Keratinocyte (primary cell): ENCODE data around the gene CENPP. TPM values are rescaled to one million over a fixed set of nuclear protein-coding genes. Genes with fewer than 3 reads are reported as not detected.

Experiments used
- DNase-seq: peaks from one replicate; pipeline ENCODE4 v3.0.0-alpha.2; 2011; ENCODE audit warnings: low read depth, missing footprints, low spot score
- FAIRE-seq: peaks from 2 replicates; lab custom pipeline; 2011; peaks lifted over from hg19 to GRCh38; lab: Jason Lieb, UNC
- H2AFZ ChIP-seq: 2 replicates; pipeline ENCODE4 v1.6.0; 2012; ENCODE audit warnings: low read length, control low read depth, inconsistent platforms; ENCODE audit not compliant: control insufficient read depth
- H3K27ac ChIP-seq: 2 replicates; pipeline ENCODE4 v1.5.1; 2011; ENCODE audit warnings: low read length; ENCODE audit not compliant: control insufficient read depth, insufficient read depth
- H3K27me3 ChIP-seq: 3 replicates; pipeline ENCODE4 v1.6.0; 2011; ENCODE audit warnings: low read length; ENCODE audit not compliant: control insufficient read depth, insufficient read depth; ENCODE audit errors: extremely low read depth
- H3K36me3 ChIP-seq, 2 experiments: 2 replicates in 1 of 2; 3 replicates in 1 of 2; pipeline ENCODE4 v1.5.1; 2011; ENCODE audit warnings: low read length in 2 of 2, mild to moderate bottlenecking in 1 of 2; ENCODE audit not compliant: control insufficient read depth in 2 of 2, insufficient read depth in 2 of 2; ENCODE audit errors: extremely low read depth in 1 of 2
- H3K4me1 ChIP-seq: 3 replicates; pipeline ENCODE4 v1.5.1; 2011; ENCODE audit warnings: low read length; ENCODE audit not compliant: control insufficient read depth, insufficient read depth; ENCODE audit errors: extremely low read depth
- H3K4me2 ChIP-seq: 3 replicates; pipeline ENCODE4 v1.6.0; 2011; ENCODE audit warnings: low read depth, low read length; ENCODE audit not compliant: control insufficient read depth, insufficient read depth; ENCODE audit errors: extremely low read depth
- H3K4me3 ChIP-seq, 3 experiments: fragments of 200-600 bp in 1 of 3; sonication (generic) in 1 of 3; 2 replicates in 2 of 3; 3 replicates in 1 of 3; pipeline ENCODE4 v1.5.1; 2011 to 2016; ENCODE audit warnings: low read length in 3 of 3, mild to moderate bottlenecking in 3 of 3, control low read depth in 2 of 3, inconsistent platforms in 1 of 3, low read depth in 1 of 3, mixed read lengths in 1 of 3, mixed run types in 1 of 3, moderate library complexity in 1 of 3; ENCODE audit not compliant: control insufficient read depth in 2 of 3, insufficient read depth in 2 of 3; ENCODE audit errors: extremely low read depth in 1 of 3
- H3K79me2 ChIP-seq: 2 replicates; pipeline ENCODE4 v1.6.0; 2012; ENCODE audit warnings: low read length; ENCODE audit not compliant: control insufficient read depth, insufficient read depth
- H3K9ac ChIP-seq: 3 replicates; pipeline ENCODE4 v1.6.0; 2011; ENCODE audit warnings: low read length; ENCODE audit not compliant: control insufficient read depth, insufficient read depth; ENCODE audit errors: extremely low read depth
- H3K9me1 ChIP-seq: 3 replicates; pipeline ENCODE4 v1.6.0; 2011; ENCODE audit warnings: low read length; ENCODE audit not compliant: control insufficient read depth, insufficient read depth; ENCODE audit errors: extremely low read depth
- H3K9me3 ChIP-seq: 2 replicates; pipeline ENCODE4 v1.5.1; 2012; ENCODE audit warnings: low read depth, low read length; ENCODE audit not compliant: control insufficient read depth
- H4K20me1 ChIP-seq: 3 replicates; pipeline ENCODE4 v1.6.0; 2011; ENCODE audit warnings: low read length; ENCODE audit not compliant: control insufficient read depth, insufficient read depth; ENCODE audit errors: extremely low read depth
- CTCF ChIP-seq, 3 experiments: IDR thresholded peaks in 1 of 3; conservative IDR thresholded peaks in 1 of 3; optimal IDR thresholded peaks in 1 of 3; 2 replicates in 2 of 3; 3 replicates in 1 of 3; pipeline versions ENCODE3 to v1.5.1; 2011; ENCODE audit warnings: low read length in 3 of 3, mild to moderate bottlenecking in 3 of 3, moderate library complexity in 2 of 3, control low read depth in 1 of 3, inconsistent platforms in 1 of 3; ENCODE audit not compliant: insufficient read depth in 2 of 3; ENCODE audit errors: extremely low read depth in 1 of 3
- EZH2 ChIP-seq: IDR thresholded peaks from one replicate; pipeline ENCODE4 v1.6.1; 2012; ENCODE audit warnings: inconsistent platforms, mild to moderate bottlenecking, low read length, moderate library complexity
- dilution Hi-C: fragments of 300-500 bp; cut with MboI; formaldehyde crosslinking; loops from one replicate; pipeline ENCODE4 v1.7.0; 2020; ENCODE audit warnings: low sequenced_read_pairs; ENCODE audit not compliant: extremely low pct_ligation_motif_present
- polyA plus RNA-seq, 5 experiments: library from polyadenylated mRNA; depleted of rRNA in 3 of 5; stranded (reverse) in 3 of 5; stranded (forward) in 1 of 5; unstranded in 1 of 5; fragments of >200 nt; gene quantifications; 1 replicate in 1 of 5; 2 replicates in 3 of 5; 3 replicates in 1 of 5; pipeline versions ENCODE4 v1.2.1 to v1.2.3, GENCODE V29; 2011 to 2012; ENCODE audit warnings: missing spikeins in 2 of 5, low read depth in 1 of 5, low replicate concordance in 1 of 5

The CENPP gene
- polyA plus RNA-seq, 1 donor (not counting 4 experiments of a cell fraction or from before 2014, with no cell fraction given), result 6.7 TPM

GRCh38 chr9:92665836-92666235 is 340.1 kb downstream of the CENPP start:
- FAIRE-seq (no peak), DNase-seq (no peak)
- Histone ChIP-seq H3K4me2 (no peak overlapping the region), H4K20me1 (peaks cover 13% of the 10 kb centered on the region), H3K9me3 (no peaks in the 10 kb centered on the region), H3K27me3 (no peaks in the 10 kb centered on the region), H3K9ac (peak overlapping the region; percentile 0), H3K9me1 (no peaks in the 10 kb centered on the region), H3K79me2 (peaks cover 91% of the 10 kb centered on the region), H3K4me1 (peaks cover 16% of the 10 kb centered on the region), H3K36me3 (peaks cover 21 to 36% of the 10 kb centered on the region in 2 experiments), H3K4me3 (no peak overlapping the region), H3K27ac (peak overlapping the region; percentile 1), H2AFZ (no peak overlapping the region)
- TF ChIP-seq CTCF (optimal IDR thresholded peaks at IDR 0.05 in 1 of 3, IDR thresholded peaks at IDR 0.05 in 1 of 3, conservative IDR thresholded peaks at IDR 0.05 in 1 of 3; ENCODE audit: extremely low read depth in 1 of 3, insufficient read depth in 2 of 3, low read length in 3 of 3) (no peak), EZH2 (no peak)
- dilution Hi-C loops, result no loop called here

GRCh38 chr9:92666236-92666635 is 340.5 kb downstream of the CENPP start:
- Histone ChIP-seq H3K4me1 (peaks cover 19% of the 10 kb centered on the region), H3K79me2 (peaks cover 87% of the 10 kb centered on the region), H3K36me3 (peaks cover 21 to 36% of the 10 kb centered on the region in 2 experiments), H3K27me3 (no peaks in the 10 kb centered on the region), H3K4me2 (no peak overlapping the region), H2AFZ (no peak overlapping the region), H3K4me3 (no peak overlapping the region), H3K9me3 (no peaks in the 10 kb centered on the region), H3K9ac (peak overlapping the region; percentile 0), H3K27ac (peak overlapping the region; percentile 1), H3K9me1 (no peaks in the 10 kb centered on the region), H4K20me1 (peaks cover 13% of the 10 kb centered on the region)
- dilution Hi-C loops, result no loop called here
- TF ChIP-seq CTCF (optimal IDR thresholded peaks at IDR 0.05 in 1 of 3, IDR thresholded peaks at IDR 0.05 in 1 of 3, conservative IDR thresholded peaks at IDR 0.05 in 1 of 3; ENCODE audit: extremely low read depth in 1 of 3, insufficient read depth in 2 of 3, low read length in 3 of 3), result no peak
- no peak for TF ChIP-seq EZH2
- no peak for DNase-seq
- no peak for FAIRE-seq
